ENCODE measurements around the gene PHF12. TPM values are rescaled to one million over a fixed set of nuclear protein-coding genes. Genes with fewer than 3 reads are reported as not detected.

Gene PHF12
- total RNA-seq, 1 experiment from 2014 or later, result 36.0 TPM

DNA sequence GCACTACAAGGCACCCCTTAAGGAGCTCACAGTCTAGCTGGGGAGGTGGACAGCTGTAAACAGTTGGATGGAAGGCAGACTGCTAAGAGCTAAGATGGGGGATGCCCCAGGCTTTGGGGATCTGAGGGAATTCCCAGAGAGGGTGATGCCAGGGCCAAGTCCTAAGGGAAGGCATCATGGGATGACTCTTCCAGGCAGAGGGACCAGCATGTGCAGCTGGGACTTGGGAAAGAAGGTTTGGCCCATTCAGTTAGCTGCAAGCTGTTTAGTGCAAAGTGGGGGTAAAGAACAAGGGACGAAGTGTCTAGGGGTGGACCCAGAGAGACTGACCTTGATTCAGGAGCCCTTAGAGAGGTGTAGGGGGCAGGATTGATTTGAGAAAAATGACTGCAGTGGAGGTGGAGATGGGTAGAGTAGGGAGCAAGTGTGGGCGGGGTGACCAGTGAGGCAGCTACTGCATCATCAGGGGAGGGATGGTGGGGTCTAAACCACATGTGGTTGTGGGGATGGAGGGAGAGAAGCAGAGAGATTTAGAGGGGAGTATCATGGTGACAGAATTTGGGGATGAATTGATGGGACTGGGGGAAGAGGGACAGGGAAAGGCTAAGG lies 27.1 kb upstream of the PHF12 start:
- POLR2A ChIA-PET (ENCODE audit: unreplicated experiment), result no interaction called here
- Histone ChIP-seq H3K27ac (no peak overlapping the region), H3K9me3 (ENCODE audit: insufficient read depth, low read depth) (no peaks in the 10 kb centered on the region), H3F3A (ENCODE audit: insufficient read depth, low read depth) (no peaks in the 10 kb centered on the region), H3K9me2 (ENCODE audit: insufficient read depth) (no peaks in the 10 kb centered on the region), H3K27me3 (ENCODE audit: insufficient read depth, low read depth) (peaks cover 49% of the 10 kb centered on the region), H3K4me3 (no peak overlapping the region), H3K4me2 (no peak overlapping the region), H4K20me1 (ENCODE audit: insufficient read depth) (no peaks in the 10 kb centered on the region), H3K4me1 (replicated peaks; ENCODE audit: insufficient read depth) (no peaks in the 10 kb centered on the region), H3K79me2 (ENCODE audit: low read depth) (no peaks in the 10 kb centered on the region), H3K36me3 (ENCODE audit: low read depth) (no peaks in the 10 kb centered on the region), H2AFZ (no peak overlapping the region)
- DNase-seq, result no peak
- intact Hi-C loops (cut with micrococcal nuclease; ENCODE audit: unreplicated experiment), result no loop called here
- BruUV-seq (replicated peaks), result no TSS peak
- TF ChIP-seq, protein P1, sequence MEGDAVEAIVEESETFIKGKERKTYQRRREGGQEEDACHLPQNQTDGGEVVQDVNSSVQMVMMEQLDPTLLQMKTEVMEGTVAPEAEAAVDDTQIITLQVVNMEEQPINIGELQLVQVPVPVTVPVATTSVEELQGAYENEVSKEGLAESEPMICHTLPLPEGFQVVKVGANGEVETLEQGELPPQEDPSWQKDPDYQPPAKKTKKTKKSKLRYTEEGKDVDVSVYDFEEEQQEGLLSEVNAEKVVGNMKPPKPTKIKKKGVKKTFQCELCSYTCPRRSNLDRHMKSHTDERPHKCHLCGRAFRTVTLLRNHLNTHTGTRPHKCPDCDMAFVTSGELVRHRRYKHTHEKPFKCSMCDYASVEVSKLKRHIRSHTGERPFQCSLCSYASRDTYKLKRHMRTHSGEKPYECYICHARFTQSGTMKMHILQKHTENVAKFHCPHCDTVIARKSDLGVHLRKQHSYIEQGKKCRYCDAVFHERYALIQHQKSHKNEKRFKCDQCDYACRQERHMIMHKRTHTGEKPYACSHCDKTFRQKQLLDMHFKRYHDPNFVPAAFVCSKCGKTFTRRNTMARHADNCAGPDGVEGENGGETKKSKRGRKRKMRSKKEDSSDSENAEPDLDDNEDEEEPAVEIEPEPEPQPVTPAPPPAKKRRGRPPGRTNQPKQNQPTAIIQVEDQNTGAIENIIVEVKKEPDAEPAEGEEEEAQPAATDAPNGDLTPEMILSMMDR (conservative IDR thresholded peaks at IDR 0.05), result no peak
- TF ChIP-seq EZH2 (IDR thresholded peaks at IDR 0.05; ENCODE audit: low read depth), result no peak
- CTCF ChIA-PET, result interaction anchor here (0.7 kb wide), 1 partner anchor 133 kb away, joined by 3 read pairs; no protein-coding TSS in a partner anchor

DNA sequence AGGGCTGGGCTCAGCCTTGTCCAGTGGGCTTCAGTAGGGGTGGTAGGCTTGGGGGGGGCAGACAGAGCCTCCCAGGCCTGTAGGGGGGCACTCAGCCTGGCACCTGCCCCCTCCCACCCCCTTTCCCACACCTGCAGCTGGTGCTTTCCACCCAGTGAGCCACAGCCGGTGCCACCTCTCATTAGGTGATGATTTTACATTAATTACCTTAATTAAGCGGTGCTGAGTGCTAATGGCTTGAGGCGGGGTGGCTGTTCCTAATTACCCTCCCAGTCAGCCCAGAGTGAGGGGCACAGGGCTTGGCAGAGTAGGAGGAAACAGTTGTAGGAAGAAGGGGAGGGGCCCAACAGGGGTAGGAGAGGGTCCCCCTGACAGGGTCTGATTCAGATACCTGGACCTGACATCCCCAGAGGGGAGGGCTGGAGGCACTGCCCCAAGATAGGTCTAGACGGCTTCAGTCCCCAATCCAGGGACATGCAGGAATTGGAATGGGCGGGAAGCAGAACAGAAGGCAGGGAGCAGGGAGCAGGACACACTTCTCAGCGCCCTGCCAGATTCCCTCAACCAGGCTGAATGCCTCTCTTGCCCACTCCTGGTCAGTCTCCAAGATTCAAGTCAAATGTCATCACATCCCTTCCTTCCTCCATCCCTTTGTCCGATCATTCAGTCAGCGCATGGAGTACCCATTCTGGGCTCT lies 26.5 kb upstream of the PHF12 start:
- Histone ChIP-seq H3K4me2 (no peak overlapping the region), H4K20me1 (ENCODE audit: insufficient read depth) (no peaks in the 10 kb centered on the region), H3K9me3 (ENCODE audit: insufficient read depth, low read depth) (no peaks in the 10 kb centered on the region), H3K36me3 (ENCODE audit: low read depth) (no peaks in the 10 kb centered on the region), H2AFZ (no peak overlapping the region), H3K27ac (no peak overlapping the region), H3K9me2 (ENCODE audit: insufficient read depth) (no peaks in the 10 kb centered on the region), H3K27me3 (ENCODE audit: insufficient read depth, low read depth) (peaks cover 45% of the 10 kb centered on the region), H3K4me3 (no peak overlapping the region), H3F3A (ENCODE audit: insufficient read depth, low read depth) (no peaks in the 10 kb centered on the region), H3K79me2 (ENCODE audit: low read depth) (no peaks in the 10 kb centered on the region), H3K4me1 (replicated peaks; ENCODE audit: insufficient read depth) (no peaks in the 10 kb centered on the region)
- POLR2A ChIA-PET (ENCODE audit: unreplicated experiment), result no interaction called here
- CTCF ChIA-PET, result interaction anchor here (0.7 kb wide), 1 partner anchor 134 kb away, joined by 3 read pairs; no protein-coding TSS in a partner anchor
- BruUV-seq (replicated peaks), result no TSS peak
- intact Hi-C loops (cut with micrococcal nuclease; ENCODE audit: unreplicated experiment), result no loop called here
- no peak for DNase-seq
- no peak for TF ChIP-seq EZH2 (IDR thresholded peaks at IDR 0.05; ENCODE audit: low read depth)
- TF ChIP-seq, protein P1 (conservative IDR thresholded peaks at IDR 0.05), result no peak

DNA sequence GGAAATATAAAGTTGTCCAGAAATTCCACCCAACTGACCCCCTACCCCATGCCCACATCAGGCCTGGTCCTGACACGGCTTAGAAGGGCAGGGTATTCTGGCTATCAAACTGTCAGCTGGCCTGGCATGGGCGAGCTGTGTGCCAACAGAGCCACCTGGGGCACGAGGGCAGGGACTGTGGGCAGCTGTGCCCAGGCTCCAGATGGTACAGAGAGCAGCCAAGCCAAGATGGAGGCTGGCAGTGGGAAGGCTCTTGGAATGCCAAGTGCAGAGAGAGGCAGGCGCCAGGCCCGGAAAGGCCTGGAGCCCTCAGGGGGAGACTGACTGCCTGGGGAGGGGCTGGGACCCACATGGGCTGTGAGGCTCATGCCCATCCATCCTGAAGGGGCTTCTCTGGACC lies 24.3 kb upstream of the PHF12 start:
- no peaks in the 10 kb centered on the region for H3K79me2 ChIP-seq (ENCODE audit: low read depth)
- intact Hi-C loops (cut with micrococcal nuclease; ENCODE audit: unreplicated experiment), result no loop called here
- H3K4me1 ChIP-seq (replicated peaks; ENCODE audit: insufficient read depth), result no peaks in the 10 kb centered on the region
- ChIA-PET CTCF (no interaction called here), POLR2A (ENCODE audit: unreplicated experiment) (no interaction called here)
- peaks cover 43% of the 10 kb centered on the region for H3K27me3 ChIP-seq (ENCODE audit: insufficient read depth, low read depth)
- H2AFZ ChIP-seq, result no peak overlapping the region
- no peaks in the 10 kb centered on the region for H3F3A ChIP-seq (ENCODE audit: insufficient read depth, low read depth)
- H3K9me3 ChIP-seq (ENCODE audit: insufficient read depth, low read depth), result no peaks in the 10 kb centered on the region
- no peak for DNase-seq
- no peak overlapping the region for H3K27ac ChIP-seq
- no peaks in the 10 kb centered on the region for H3K36me3 ChIP-seq (ENCODE audit: low read depth)
- H3K9me2 ChIP-seq (ENCODE audit: insufficient read depth), result no peaks in the 10 kb centered on the region
- no peak for TF ChIP-seq EZH2 (IDR thresholded peaks at IDR 0.05; ENCODE audit: low read depth)
- TF ChIP-seq, protein P1 (conservative IDR thresholded peaks at IDR 0.05), result no peak
- no peak overlapping the region for H3K4me2 ChIP-seq
- BruUV-seq (replicated peaks), result no TSS peak
- H3K4me3 ChIP-seq, result no peak overlapping the region
- H4K20me1 ChIP-seq (ENCODE audit: insufficient read depth), result no peaks in the 10 kb centered on the region
